Endothelial cell of hepatic sinusoid (primary cell): Measurements from ENCODE around the gene ADARB2.

ENCODE experiments used
- in situ Hi-C: cut with HindIII; loops from 2 replicates; pipeline ENCODE4 v1.10.0; 2017; ENCODE audit warnings: low sequenced_read_pairs

ADARB2 gene

GRCh38 chr10:1574719-1575118 lies 162.6 kb downstream of the ADARB2 start:
- in situ Hi-C loops: no loop called here

- in situ Hi-C loops: no loop called here
Observed at GRCh38 chr10:1573981-1574380, 163.3 kb downstream of the ADARB2 start.

GRCh38 chr10:1573334-1573969 lies 163.9 kb downstream of the ADARB2 start:
- in situ Hi-C loops: no loop called here

- in situ Hi-C loops: no loop called here
Observed at GRCh38 chr10:1572519-1573333, 164.6 kb downstream of the ADARB2 start.

- in situ Hi-C loops: no loop called here
Observed at GRCh38 chr10:1571587-1572237, 165.6 kb downstream of the ADARB2 start.

GRCh38 chr10:1570416-1571051 lies 166.8 kb downstream of the ADARB2 start:
- in situ Hi-C loops: no loop called here

GRCh38 chr10:1569208-1569607 lies 168.1 kb downstream of the ADARB2 start:
- in situ Hi-C loops: no loop called here

- in situ Hi-C loops: no loop called here
Observed at GRCh38 chr10:1567742-1568495, 169.4 kb downstream of the ADARB2 start.

GRCh38 chr10:1567152-1567551 lies 170.2 kb downstream of the ADARB2 start:
- in situ Hi-C loops: no loop called here

GRCh38 chr10:1564791-1565190 lies 172.5 kb downstream of the ADARB2 start:
- in situ Hi-C loops: no loop called here

GRCh38 chr10:1563028-1563427 lies 174.3 kb downstream of the ADARB2 start:
- in situ Hi-C loops: no loop called here

- in situ Hi-C loops: no loop called here
Observed at GRCh38 chr10:1561731-1562337, 175.5 kb downstream of the ADARB2 start.

- in situ Hi-C loops: no loop called here
Observed at GRCh38 chr10:1560535-1561192, 176.7 kb downstream of the ADARB2 start.

- in situ Hi-C loops: no loop called here
Observed at GRCh38 chr10:1559761-1560160, 177.6 kb downstream of the ADARB2 start.

- in situ Hi-C loops: no loop called here
Observed at GRCh38 chr10:1559311-1559710, 178.0 kb downstream of the ADARB2 start.

- in situ Hi-C loops: no loop called here
Observed at GRCh38 chr10:1558906-1559305, 178.4 kb downstream of the ADARB2 start.

- in situ Hi-C loops: no loop called here
Observed at GRCh38 chr10:1557081-1557480, 180.2 kb downstream of the ADARB2 start.

GRCh38 chr10:1556496-1556895 lies 180.8 kb downstream of the ADARB2 start:
- in situ Hi-C loops: no loop called here

GRCh38 chr10:1553951-1554350 lies 183.4 kb downstream of the ADARB2 start:
- in situ Hi-C loops: no loop called here
